GM19043 (cell line): Measurements from ENCODE around the gene DAGLB.
"Not testable (repeated sequence)": the region's sequence is repeated elsewhere in the genome, so short reads cannot be mapped to it uniquely, and the experiment has no call there.

Experiments
- ATAC-seq: cut with Tn5 transposase; IDR thresholded peaks from one replicate; pipeline ENCODE4 v1.9.1; 2021; ENCODE audit warnings: low read depth; ENCODE audit not compliant: unreplicated experiment

DAGLB gene

GRCh38 chr7:6463609-6464008, 15.9 kb upstream of the DAGLB start:
- ATAC-seq, result not testable (repeated sequence)

- no peak for ATAC-seq
Observed at GRCh38 chr7:6461946-6462550, 14.3 kb upstream of the DAGLB start.

- no peak for ATAC-seq
Observed at GRCh38 chr7:6460990-6461584, 13.3 kb upstream of the DAGLB start.

GRCh38 chr7:6460303-6460702, 12.5 kb upstream of the DAGLB start:
- ATAC-seq, result no peak

GRCh38 chr7:6458676-6459075, 10.9 kb upstream of the DAGLB start:
- not testable (repeated sequence) for ATAC-seq

- no peak for ATAC-seq
Observed at GRCh38 chr7:6453734-6454133, 6.0 kb upstream of the DAGLB start.

- ATAC-seq, result no peak
Observed at GRCh38 chr7:6451224-6451705, 3.5 kb upstream of the DAGLB start.

- ATAC-seq, result not testable (repeated sequence)
Observed at GRCh38 chr7:6450591-6450990, 2.8 kb upstream of the DAGLB start.

- ATAC-seq, result not testable (repeated sequence)
Observed at GRCh38 chr7:6449884-6450283, 2.1 kb upstream of the DAGLB start.

- ATAC-seq, result no peak
Observed at GRCh38 chr7:6448943-6449543, 1.3 kb upstream of the DAGLB start.

GRCh38 chr7:6446838-6447580, 745 bp downstream of the DAGLB start:
- ATAC-seq, result peak; percentile 13

GRCh38 chr7:6444516-6445269, 3.1 kb downstream of the DAGLB start:
- ATAC-seq, result no peak

- no peak for ATAC-seq
Observed at GRCh38 chr7:6443372-6443941, 4.3 kb downstream of the DAGLB start.

- no peak for ATAC-seq
Observed at GRCh38 chr7:6442114-6442513, 5.6 kb downstream of the DAGLB start.

- ATAC-seq, result no peak
Observed at GRCh38 chr7:6440381-6440780, 7.4 kb downstream of the DAGLB start.

- ATAC-seq, result no peak
Observed at GRCh38 chr7:6438427-6438826, 9.3 kb downstream of the DAGLB start.

- ATAC-seq, result no peak
Observed at GRCh38 chr7:6437251-6437650, 10.5 kb downstream of the DAGLB start.

- ATAC-seq, result no peak
Observed at GRCh38 chr7:6436385-6436685, 11.4 kb downstream of the DAGLB start.

GRCh38 chr7:6435486-6436384, 12.0 kb downstream of the DAGLB start:
- ATAC-seq, result peak; percentile 52
